ENCODE results near the gene TNIP2. TPM values are rescaled to one million over a fixed set of nuclear protein-coding genes. Genes with fewer than 3 reads are reported as not detected.

Gene TNIP2
- total and polyA plus RNA-seq, 12 donors = 12.6 to 33.7 (median 18.4) TPM

DNA sequence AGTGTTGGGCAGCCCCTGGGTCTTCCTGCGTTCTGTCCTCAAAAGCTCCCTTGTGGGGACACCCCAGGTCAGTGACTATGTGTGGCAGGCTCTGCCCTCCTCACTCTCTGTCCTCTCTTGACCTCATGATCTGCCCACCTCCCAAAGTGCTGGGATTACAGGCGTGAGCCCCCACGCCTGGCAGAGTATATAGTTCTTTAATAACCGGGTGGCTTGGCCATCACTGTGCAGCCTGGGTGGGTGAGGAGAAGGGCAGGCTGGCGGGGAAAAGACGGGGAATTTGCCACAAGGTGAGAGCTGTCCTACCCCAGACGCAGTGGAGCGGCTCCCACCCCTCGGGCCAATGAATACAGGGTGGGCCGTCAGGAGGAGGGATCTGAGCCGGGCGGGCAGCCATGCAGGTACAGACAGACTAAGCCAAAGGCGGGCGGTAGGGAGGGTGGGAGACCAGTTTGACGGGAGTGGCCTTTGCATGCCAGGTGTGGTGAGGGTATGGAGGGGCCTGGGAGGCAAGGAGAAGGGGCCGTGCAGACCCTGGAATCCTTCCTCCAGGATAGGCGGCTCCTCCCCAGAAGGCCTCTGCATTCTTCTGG, 39.3 kb upstream of the TNIP2 start:
- no peak for ATAC-seq

DNA sequence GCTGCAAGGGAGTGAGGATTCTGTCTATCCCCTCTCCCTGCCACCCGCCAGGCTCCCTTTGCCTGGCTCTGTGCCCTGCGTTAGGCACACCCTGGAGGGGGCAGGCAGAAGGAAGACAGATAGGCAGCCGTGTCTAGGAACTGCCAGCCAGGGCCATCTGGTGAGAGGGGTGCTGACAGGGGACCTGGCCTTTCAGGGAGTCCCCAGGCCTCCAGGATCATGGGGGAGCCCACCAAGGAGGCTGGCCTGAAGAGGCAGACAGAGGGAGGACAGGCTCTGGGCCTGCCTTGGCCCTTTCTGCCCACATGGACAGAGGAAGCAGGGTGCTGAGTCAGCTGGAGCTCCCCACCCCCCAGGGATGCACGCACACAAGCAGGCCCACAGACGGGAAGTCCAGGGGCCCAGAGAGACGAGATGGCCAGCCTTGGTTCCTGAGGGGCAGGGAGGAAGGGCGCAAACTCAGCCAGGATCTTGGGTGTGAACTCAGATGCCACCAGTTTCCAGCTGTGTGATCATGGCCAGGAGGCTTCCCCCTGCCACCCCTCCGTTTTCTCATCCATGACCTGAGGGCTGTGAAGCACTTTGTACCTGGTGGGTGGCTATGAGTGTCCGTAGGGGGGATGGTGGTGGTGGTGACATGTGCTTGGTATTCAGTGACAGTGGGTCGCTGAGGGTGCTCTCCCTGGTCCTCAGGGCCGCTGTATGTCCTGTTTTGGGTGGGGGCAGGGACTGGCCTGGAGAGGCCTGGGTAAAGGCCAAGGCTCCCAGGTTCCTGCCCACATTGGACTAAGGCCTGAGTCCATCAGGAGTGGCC, 38.6 kb upstream of the TNIP2 start:
- TF ChIP-seq, protein P1, sequence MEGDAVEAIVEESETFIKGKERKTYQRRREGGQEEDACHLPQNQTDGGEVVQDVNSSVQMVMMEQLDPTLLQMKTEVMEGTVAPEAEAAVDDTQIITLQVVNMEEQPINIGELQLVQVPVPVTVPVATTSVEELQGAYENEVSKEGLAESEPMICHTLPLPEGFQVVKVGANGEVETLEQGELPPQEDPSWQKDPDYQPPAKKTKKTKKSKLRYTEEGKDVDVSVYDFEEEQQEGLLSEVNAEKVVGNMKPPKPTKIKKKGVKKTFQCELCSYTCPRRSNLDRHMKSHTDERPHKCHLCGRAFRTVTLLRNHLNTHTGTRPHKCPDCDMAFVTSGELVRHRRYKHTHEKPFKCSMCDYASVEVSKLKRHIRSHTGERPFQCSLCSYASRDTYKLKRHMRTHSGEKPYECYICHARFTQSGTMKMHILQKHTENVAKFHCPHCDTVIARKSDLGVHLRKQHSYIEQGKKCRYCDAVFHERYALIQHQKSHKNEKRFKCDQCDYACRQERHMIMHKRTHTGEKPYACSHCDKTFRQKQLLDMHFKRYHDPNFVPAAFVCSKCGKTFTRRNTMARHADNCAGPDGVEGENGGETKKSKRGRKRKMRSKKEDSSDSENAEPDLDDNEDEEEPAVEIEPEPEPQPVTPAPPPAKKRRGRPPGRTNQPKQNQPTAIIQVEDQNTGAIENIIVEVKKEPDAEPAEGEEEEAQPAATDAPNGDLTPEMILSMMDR (IDR thresholded peaks at IDR 0.05) = no peak
- peak in 1 of 2 donors; percentile 76 for DNase-seq
- Histone ChIP-seq H3K4me1 (peaks cover 50 to 86% (median 78%) of the 10 kb centered on the region in 9 donors), H3K27ac (peak overlapping the region; percentile 58 to 96 (median 86)), H3K27me3 (no peaks in the 10 kb centered on the region), H3K4me3 (peak overlapping the region in 9 of 10 donors; percentile 56 to 86 (median 80)), H3K9me3 (no peaks in the 10 kb centered on the region), H3K36me3 (peaks cover 0 to 17% (median 0%) of the 10 kb centered on the region in 9 donors)
- peak in 7 of 8 donors; percentile 21 to 47 (median 31) for ATAC-seq
- WGBS, 2 donors = 35 to 45% methylated on average over 11 of the region's 11 CpGs
- intact Hi-C loops (cut with DNase I) = loop anchor here in 4 of 10 donors (2.0 to 5.0 kb wide), 2 partner anchors 26 to 48 kb away; partner anchors contain the start of gene ADD1 (in 3 of the 4)

More for the DNA sequence above, 39.3 kb upstream of the TNIP2 start:
- Histone ChIP-seq H3K27me3 (no peaks in the 10 kb centered on the region), H3K4me3 (peak overlapping the region in 2 of 10 donors; percentile 78 to 83), H3K9me3 (no peaks in the 10 kb centered on the region), H3K27ac (peak overlapping the region in 9 of 10 donors; percentile 74 to 96 (median 87)), H3K36me3 (peaks cover 0 to 17% (median 0%) of the 10 kb centered on the region in 9 donors), H3K4me1 (peaks cover 56 to 93% (median 85%) of the 10 kb centered on the region in 9 donors)
- WGBS, 2 donors = 87 to 88% methylated on average over 17 of the region's 17 CpGs
- peak in 1 of 2 donors; percentile 18 for DNase-seq
- intact Hi-C loops (cut with DNase I) = loop anchor here in 3 of 10 donors (2.0 to 5.0 kb wide), 2 partner anchors 27 to 47 kb away; partner anchors contain the start of gene ADD1 (in 2 of the 3)
- TF ChIP-seq, protein P1 (IDR thresholded peaks at IDR 0.05) = no peak

DNA sequence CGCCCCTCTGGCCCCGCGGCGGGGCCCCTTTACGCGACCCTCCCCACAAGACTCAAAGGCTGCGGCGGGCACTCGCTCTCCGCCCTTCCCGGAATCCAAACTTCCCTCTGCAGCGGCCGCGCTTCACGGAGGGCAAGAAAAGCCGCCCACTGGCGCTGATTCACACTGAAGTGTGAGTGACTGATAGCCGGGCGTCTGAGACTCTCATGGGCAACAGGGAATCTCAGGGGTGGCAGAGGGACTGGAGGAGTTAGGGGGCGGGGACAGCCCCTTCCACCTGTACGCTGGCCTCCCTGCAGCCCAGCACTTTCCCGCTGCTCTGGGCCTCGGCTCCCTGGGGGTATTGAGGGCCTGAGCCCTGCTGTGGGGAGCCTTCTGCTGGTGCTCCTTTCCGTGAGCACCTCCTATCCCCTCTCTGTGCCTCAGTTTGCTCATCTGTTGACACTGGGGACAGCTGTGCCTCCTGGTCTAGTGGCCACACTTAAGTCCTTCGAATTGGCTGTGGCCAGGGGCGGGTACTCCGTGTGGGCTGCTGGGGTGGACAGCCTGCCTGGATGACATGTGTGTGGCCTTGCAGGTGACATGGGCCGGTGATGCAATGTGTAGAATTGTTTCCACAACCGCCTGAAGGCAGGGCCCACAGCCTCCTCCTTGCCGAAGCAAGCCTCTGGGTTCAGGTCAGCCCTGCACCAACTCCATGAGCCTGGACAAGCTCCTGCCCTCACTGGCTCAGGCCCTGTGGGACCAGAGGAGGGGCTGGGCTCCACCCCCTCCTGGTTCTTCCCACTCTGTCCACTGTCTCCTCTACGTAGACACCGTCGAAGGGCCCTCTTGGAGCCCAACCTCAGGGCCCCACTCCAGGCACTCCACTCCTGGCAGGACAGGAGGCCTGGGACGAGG, 37.7 kb upstream of the TNIP2 start:
- Histone ChIP-seq H3K4me1 (peaks cover 42 to 79% (median 70%) of the 10 kb centered on the region in 9 donors), H3K27ac (peak overlapping the region; percentile 58 to 96 (median 86))

More for the DNA sequence above, 37.7 kb upstream of the TNIP2 start:
- Histone ChIP-seq H3K9me3 (no peaks in the 10 kb centered on the region), H3K27me3 (no peaks in the 10 kb centered on the region), H3K36me3 (peaks cover 0 to 17% (median 0%) of the 10 kb centered on the region in 9 donors), H3K4me3 (peak overlapping the region; percentile 56 to 86 (median 79))
- ATAC-seq (peak in 6 of 8 donors; percentile 1 to 13 (median 6)), DNase-seq (peak in 1 of 2 donors; percentile 55)
- TF ChIP-seq, protein P1 (IDR thresholded peaks at IDR 0.05) = no peak
- 10 to 15% methylated on average over 34 of the region's 34 CpGs for WGBS, 2 donors
- intact Hi-C loops (cut with DNase I) = loop anchor here in 2 of 10 donors (2.0 to 5.0 kb wide), 2 partner anchors 25 to 48 kb away; partner anchors contain the start of gene ADD1 (in 1 of the 2)
